ENCODE measurements around the gene SYNE2.

The SYNE2 gene

GRCh38 chr14:63918411-63918810, 65.6 kb downstream of the SYNE2 start:
- no peak for DNase-seq

- DNase-seq = no peak
These were observed 70.1 kb downstream of the SYNE2 start for GRCh38 chr14:63922696-63923421.

GRCh38 chr14:63923422-63923752, 70.6 kb downstream of the SYNE2 start:
- DNase-seq = no peak

DNA sequence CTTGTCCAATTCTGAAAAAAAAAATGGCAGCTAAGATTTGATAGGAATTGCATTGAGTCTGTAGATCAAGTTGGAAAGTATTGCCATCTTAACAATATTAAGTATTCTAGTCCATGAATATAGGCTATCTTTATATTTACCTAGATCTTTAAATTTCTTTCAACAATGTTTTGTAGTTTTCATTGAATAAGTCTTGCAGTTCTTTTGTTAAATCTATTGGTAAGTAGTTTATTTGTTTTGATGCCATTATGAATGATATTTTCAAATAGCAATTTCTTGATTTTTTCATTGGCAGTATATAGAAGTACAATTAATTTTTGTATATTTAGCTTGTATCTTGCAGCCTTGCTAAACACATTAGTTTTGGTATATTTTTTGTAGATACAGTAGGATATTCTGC, 71.6 kb downstream of the SYNE2 start:
- DNase-seq = no peak

- no peak for DNase-seq
These were observed 73.8 kb downstream of the SYNE2 start for GRCh38 chr14:63926641-63927040.

- no peak for DNase-seq
These were observed 76.0 kb downstream of the SYNE2 start for GRCh38 chr14:63928744-63929174.

DNA sequence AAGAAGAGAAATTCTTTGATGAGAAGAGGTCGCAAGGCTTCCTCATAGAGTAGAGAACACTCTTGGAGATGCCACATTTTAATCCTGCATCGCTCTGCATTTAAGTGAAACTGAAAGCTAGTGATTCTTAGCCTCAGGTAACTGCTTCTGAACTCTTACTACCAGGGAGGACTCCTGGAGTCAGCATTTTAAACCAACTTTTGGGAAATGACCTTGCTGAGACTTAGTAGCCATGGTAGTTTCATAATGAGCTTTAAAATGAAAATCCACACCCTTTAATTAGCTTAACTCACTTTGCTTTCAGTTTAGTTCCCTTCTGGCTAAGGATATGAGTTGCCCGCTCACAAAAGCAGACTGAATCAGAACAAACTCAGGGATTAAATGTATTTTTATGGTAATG, 80.3 kb downstream of the SYNE2 start:
- no peak for DNase-seq

- no peak for DNase-seq
These were observed 80.9 kb downstream of the SYNE2 start for GRCh38 chr14:63933711-63934110.

GRCh38 chr14:63938198-63939005, 85.6 kb downstream of the SYNE2 start:
- DNase-seq = no peak

- no peak for DNase-seq
These were observed 86.1 kb downstream of the SYNE2 start for GRCh38 chr14:63939006-63939270.

DNA sequence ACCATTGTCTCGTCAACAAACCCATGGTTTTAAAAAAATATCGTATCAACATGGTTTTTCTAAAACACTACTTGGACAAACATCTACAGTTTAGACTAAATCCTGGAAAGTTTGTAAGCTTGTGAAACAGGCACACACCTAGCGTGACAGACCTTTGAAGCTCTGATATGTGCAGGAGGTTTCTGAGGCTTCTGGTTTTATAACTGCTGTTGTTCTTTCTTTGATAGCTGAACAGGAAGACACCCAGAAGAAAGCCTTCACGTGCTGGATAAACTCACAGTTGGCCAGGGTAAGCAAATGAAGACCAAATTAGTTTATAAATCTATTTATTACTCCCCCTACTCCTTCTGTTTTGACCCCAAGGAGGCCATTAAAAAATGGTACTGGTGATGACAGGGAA, 87.6 kb downstream of the SYNE2 start:
- no peak for DNase-seq

- no peak for DNase-seq
These were observed 88.2 kb downstream of the SYNE2 start for GRCh38 chr14:63941023-63941422.

GRCh38 chr14:63949696-63950095, 96.9 kb downstream of the SYNE2 start:
- no peak for DNase-seq

GRCh38 chr14:63951021-63951420, 98.2 kb downstream of the SYNE2 start:
- no peak for DNase-seq

- DNase-seq = no peak
These were observed 98.6 kb downstream of the SYNE2 start for GRCh38 chr14:63951429-63951828.

DNA sequence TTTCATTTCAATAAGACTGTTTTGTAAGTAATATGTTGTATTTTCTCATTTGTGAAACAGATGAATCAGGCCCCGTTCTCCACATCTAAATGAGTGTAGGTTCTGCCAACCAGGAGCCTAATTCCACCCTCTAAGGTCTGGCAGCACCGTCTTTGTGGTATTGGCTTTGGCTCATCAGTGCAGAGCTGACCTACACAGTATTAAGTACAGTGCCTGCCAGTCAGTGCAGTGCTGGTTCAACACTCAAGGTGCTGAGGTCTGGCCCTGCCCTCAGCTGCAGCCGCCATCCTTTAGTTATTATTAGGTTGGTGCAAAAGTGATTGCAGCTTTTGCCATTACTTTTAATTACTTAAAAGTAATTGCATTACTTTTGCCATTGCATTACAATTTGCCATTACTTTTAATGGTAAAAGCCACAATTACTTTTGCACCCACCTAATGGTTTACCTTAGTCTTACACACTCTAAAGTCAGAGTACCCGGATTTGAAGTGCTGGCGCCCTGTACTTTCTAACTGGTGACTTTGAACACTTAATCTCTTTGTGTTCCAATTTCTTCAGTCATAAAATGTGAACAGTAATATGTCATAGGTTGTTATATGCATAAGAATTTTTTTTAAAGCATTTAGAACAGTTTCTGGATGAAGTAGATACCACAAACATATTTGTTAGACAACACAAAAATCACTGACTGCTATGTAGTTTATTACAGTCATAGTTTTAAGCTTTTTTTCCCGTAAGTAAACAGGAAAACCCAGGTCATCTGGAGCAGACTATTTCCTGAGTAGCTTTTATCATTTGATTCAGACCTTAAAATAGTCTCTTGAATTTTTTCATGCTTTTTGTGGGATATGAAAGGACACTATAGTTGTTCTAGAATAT, 99.5 kb downstream of the SYNE2 start:
- no peak for DNase-seq

- DNase-seq = no peak
These were observed 100.2 kb downstream of the SYNE2 start for GRCh38 chr14:63952933-63953437.

DNA sequence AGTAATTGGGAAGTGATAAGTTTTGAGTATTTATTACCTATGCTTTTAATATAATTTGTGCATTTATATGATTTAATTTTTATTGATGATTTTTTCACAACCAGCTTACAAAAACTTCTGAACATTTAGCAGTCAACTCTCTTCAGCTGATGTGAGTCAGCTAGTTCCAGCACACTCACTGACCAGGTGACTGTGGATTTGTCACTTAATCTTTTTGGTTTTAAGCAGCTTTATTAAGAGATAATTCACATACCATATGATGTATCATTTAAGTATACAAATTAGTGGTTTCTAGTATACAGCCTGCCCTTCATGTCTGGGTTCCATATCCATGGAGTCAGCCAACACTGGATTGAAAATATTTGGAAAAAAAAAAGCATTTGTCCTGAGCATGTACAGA, 103.5 kb downstream of the SYNE2 start:
- DNase-seq = no peak

DNA sequence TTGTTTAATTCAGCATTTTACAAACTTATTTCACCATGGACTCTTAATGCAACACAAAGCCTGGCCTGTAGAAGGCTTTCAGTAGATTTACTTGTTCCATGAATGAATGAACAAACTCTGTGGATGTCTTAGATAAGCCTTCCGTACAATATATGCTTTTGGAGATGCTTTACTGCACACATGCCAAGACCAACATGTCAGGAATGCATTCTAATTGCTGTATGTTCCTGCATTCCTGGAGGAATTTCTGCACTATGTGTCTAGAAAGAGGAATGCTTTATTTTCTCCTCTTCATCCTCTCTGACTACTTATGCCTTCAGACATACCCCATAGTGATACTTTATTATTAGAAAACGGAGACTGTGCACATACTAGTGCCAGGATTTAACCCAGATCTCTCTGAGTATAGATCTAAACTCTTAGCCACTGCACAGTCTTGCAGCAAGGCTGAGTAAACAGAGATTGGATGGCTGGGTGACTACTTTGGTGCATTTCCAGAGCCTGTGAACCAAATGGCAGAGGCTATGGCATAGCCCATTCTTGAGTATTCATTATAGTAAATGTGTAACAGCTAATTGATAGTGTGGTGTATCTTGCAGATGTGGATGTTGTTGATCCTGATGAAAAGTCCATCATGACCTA, 108.2 kb downstream of the SYNE2 start:
- no peak for DNase-seq

- DNase-seq = no peak
These were observed 110.1 kb downstream of the SYNE2 start for GRCh38 chr14:63962906-63963305.

GRCh38 chr14:63963439-63963838, 110.6 kb downstream of the SYNE2 start:
- DNase-seq = no peak

DNA sequence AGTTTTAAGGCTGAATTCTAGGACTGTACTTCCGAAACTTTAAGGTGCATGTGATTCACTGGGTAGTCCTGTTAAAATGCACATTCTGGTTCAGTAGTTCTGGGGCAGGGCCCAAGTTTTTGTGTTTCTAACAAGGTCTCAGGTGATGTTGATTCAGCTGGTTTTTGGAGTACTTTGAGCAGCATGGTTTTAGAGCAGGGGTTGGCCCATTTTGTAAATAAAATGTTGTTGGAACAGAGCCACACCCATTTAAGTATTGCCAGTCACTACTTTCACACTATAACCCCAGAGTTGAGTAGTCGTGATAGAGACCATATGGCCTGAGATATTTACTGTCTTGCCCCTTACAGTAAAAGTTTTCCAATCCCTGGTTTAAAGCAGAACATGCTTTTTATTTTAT, 111.3 kb downstream of the SYNE2 start:
- DNase-seq = no peak

DNA sequence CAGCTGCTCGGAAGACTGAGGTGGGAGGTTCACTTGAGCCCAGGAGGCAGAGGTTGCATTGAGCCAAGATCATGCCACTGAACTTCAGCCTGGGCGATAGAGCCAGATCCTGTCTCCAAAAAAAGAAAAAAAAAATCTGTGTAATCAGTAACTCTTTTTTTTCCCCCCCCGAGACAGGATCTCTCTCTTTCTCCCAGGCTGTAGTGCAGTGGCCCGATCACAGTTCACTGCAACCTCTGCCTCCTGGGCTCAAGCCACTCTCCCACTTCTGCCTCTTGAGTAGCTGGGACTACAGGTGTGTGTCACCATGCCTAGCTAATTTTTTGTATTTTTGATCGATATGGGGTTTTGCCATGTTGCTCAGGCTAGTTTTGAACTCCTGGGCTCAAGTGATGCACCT, 113.6 kb downstream of the SYNE2 start:
- DNase-seq = no peak
